GM12801 (cell line): ENCODE results near the gene SDF2.

Source experiments
- CTCF ChIP-seq: IDR thresholded peaks from one replicate; pipeline ENCODE4 v1.5.1; 2011; ENCODE audit warnings: control low read depth; ENCODE audit not compliant: insufficient read length; ENCODE audit errors: extremely low read depth

The SDF2 gene

GRCh38 chr17:28661635-28662526 is at the start of gene SDF2, which contains the start of gene SUPT6H:
TSS of gene SDF2 (minus strand) at chr17:28661906. CDS start at chr17:28661876, 30 bp downstream.
TSS of gene SUPT6H (plus strand) at chr17:28662205. CDS start at chr17:28673402, 11,197 bp downstream.
- no peak for TF ChIP-seq CTCF

GRCh38 chr17:28710861-28711722 is 49.4 kb upstream of the SDF2 start:
- TF ChIP-seq CTCF: no peak

- TF ChIP-seq CTCF: no peak
Measured at GRCh38 chr17:28707339-28707720, 45.6 kb upstream of the SDF2 start.

- TF ChIP-seq CTCF: no peak
Measured at GRCh38 chr17:28706471-28707338, 45.0 kb upstream of the SDF2 start.

GRCh38 chr17:28705728-28706334 is 44.1 kb upstream of the SDF2 start:
- no peak for TF ChIP-seq CTCF

GRCh38 chr17:28705074-28705659 is 43.5 kb upstream of the SDF2 start:
- no peak for TF ChIP-seq CTCF
